ENCODE data around the gene CABLES1. TPM values are rescaled to one million over a fixed set of nuclear protein-coding genes. Genes with fewer than 3 reads are reported as not detected.
"Not testable (repeated sequence)": the region's sequence is repeated elsewhere in the genome, so short reads cannot be mapped to it uniquely, and the experiment has no call there.

The CABLES1 gene
- total RNA-seq, 2 experiments from 2014 or later = 1.2 to 1.4 TPM

DNA sequence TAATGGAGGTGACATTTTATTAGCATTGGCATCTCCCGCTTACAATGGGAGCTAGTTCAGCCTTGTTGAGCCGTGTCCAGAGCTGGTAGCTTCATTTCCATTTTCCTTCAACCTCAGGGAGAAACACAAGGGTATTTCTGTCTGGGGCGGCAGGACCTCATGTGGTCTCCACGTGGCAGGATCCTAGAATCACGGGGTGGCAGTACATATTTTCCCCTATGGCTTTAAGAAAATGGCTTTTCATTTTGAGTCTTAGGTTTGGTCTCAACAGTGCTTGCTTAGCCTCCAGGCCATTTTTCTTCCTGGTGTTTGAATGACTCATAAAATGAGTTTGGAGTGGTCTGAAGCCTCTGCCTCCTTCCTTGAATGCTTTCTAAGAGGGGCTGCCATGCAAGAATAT is 20.3 kb downstream of the CABLES1 start:
- Mint-ChIP-seq H3K36me3 (no peaks in the 10 kb centered on the region), H3K4me3 (no peak overlapping the region), H3K4me1 (peaks cover 2% of the 10 kb centered on the region), H3K27ac (no peak overlapping the region), H3K27me3 (peaks cover 2% of the 10 kb centered on the region), H3K9me3 (no peaks in the 10 kb centered on the region)
- POLR2A ChIA-PET = no interaction called here
- DNase-seq (no peak), ATAC-seq (ENCODE audit: low read depth) (no peak)

DNA sequence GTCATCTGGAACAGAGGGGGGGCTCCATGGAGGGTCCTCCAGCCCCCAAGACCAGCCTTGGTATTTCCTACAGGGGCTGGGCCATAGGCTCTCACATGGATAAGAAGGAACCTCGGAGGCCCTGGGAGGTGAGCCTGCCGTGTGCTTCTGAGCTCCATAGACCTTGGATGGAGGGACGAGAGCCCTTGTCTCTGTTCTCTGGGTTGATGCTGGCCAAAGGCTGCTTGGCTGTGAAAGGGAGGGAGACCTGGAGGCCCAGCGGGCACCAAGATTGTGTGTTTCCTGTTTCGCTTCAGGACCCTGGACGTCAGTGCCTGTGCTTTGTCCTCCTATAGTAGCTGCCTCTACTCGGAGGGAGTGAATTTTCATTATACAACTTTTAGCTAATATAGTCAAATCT is 20.8 kb downstream of the CABLES1 start:
- POLR2A ChIA-PET = no interaction called here
- no peak overlapping the region for H3K4me3 Mint-ChIP-seq
- peaks cover 3% of the 10 kb centered on the region for H3K4me1 Mint-ChIP-seq
- DNase-seq (no peak), ATAC-seq (ENCODE audit: low read depth) (no peak)
- H3K9me3 Mint-ChIP-seq = no peaks in the 10 kb centered on the region
- H3K27me3 Mint-ChIP-seq = peaks cover 2% of the 10 kb centered on the region
- H3K36me3 Mint-ChIP-seq = no peaks in the 10 kb centered on the region
- H3K27ac Mint-ChIP-seq = no peak overlapping the region

DNA sequence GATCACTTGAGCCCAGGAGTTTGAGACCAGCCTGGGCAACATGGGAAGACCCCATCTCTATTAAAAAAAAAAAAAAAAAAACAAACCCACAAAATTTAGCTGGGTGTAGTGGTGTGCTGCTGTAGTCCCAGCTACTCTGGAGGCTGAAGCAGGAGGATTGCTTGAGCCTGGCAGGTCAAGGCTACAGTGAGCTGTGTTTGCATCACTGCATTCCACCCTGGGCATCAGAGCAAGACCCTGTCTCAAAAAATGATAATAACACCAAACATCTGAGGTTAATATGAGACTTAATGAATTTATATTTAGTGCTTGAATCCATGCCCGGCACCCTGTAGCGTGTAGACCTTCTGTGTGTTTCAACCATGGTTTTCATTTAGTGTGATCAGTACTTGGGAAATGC is 22.8 kb downstream of the CABLES1 start:
- POLR2A ChIA-PET = no interaction called here
- DNase-seq (no peak), ATAC-seq (ENCODE audit: low read depth) (no peak)
- Mint-ChIP-seq H3K9me3 (no peaks in the 10 kb centered on the region), H3K4me3 (no peak overlapping the region), H3K27ac (no peak overlapping the region), H3K27me3 (peaks cover 6% of the 10 kb centered on the region), H3K4me1 (peaks cover 6% of the 10 kb centered on the region), H3K36me3 (no peaks in the 10 kb centered on the region)

DNA sequence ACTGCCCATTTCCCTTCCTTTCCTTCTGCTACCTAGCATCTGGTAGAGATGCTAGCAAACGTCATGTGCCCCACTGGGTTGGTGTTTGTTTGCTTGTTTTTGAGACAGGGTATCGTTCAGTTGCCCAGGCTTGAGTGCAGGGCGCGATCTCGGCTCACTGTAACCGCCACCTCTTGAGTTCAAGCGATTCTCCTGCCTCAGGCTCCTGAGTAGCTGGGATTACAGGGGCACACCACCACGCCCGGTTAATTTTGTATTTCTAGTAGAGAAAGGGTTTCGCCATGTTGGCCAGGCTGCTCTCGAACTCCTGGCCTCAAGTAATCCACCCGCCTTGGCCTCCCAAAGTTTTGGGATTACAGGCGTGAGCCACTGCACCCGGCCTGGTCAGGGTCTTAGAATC is 23.6 kb downstream of the CABLES1 start:
- peaks cover 10% of the 10 kb centered on the region for H3K4me1 Mint-ChIP-seq
- H3K36me3 Mint-ChIP-seq; H3K27me3 Mint-ChIP-seq; ATAC-seq (ENCODE audit: low read depth); H3K4me3 Mint-ChIP-seq; POLR2A ChIA-PET; DNase-seq; H3K9me3 Mint-ChIP-seq; H3K27ac Mint-ChIP-seq: not testable (repeated sequence)

DNA sequence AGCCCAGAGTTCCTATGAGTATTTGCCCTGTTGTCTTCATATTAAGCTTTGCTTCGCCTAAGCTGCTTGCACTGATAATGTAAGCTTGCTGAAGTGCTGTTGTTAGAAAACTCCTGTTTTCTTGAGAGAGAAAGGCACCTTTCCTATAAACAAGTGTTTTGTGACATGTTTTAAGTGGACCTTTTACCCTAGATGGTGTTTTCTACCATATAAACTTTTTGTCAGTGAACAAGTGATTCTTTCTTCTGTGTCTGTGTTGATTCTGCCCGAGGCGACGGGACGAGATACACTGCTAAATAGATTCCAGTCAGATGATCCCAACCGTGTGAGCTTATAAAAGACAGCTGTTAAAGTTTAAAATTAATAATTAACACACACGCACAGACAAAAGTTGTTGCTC is 24.1 kb downstream of the CABLES1 start:
- no peaks in the 10 kb centered on the region for H3K9me3 Mint-ChIP-seq
- H3K4me3 Mint-ChIP-seq = no peak overlapping the region
- ATAC-seq (ENCODE audit: low read depth) (no peak), DNase-seq (no peak)
- no peak overlapping the region for H3K27ac Mint-ChIP-seq
- peaks cover 10% of the 10 kb centered on the region for H3K4me1 Mint-ChIP-seq
- H3K36me3 Mint-ChIP-seq = no peaks in the 10 kb centered on the region
- POLR2A ChIA-PET = no interaction called here
- H3K27me3 Mint-ChIP-seq = peaks cover 6% of the 10 kb centered on the region

DNA sequence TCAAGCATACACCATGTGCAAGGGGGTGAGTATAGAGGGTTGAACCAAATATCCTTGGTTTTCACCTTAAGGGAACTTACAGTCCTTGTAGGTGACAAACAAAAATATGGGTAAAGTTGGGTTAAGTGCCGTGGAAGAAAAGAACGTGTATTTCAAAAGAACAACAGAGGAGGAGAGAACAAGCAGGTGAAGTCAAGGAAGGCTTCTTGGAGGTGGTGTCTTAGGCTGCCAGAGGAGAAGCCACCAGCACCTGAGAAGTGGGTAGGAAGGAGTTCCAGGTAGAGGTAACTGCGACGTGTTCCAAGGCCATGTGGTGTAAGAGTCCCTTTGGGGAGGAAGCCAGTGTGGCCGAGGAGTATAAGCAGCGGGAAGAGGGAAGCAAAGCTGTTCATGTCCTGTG is 27.2 kb downstream of the CABLES1 start:
- ATAC-seq (ENCODE audit: low read depth) (no peak), DNase-seq (no peak)
- Mint-ChIP-seq H3K27me3 (peaks cover 10% of the 10 kb centered on the region), H3K27ac (no peak overlapping the region), H3K4me1 (peaks cover 8% of the 10 kb centered on the region), H3K9me3 (no peaks in the 10 kb centered on the region), H3K4me3 (no peak overlapping the region), H3K36me3 (no peaks in the 10 kb centered on the region)
- POLR2A ChIA-PET = no interaction called here

DNA sequence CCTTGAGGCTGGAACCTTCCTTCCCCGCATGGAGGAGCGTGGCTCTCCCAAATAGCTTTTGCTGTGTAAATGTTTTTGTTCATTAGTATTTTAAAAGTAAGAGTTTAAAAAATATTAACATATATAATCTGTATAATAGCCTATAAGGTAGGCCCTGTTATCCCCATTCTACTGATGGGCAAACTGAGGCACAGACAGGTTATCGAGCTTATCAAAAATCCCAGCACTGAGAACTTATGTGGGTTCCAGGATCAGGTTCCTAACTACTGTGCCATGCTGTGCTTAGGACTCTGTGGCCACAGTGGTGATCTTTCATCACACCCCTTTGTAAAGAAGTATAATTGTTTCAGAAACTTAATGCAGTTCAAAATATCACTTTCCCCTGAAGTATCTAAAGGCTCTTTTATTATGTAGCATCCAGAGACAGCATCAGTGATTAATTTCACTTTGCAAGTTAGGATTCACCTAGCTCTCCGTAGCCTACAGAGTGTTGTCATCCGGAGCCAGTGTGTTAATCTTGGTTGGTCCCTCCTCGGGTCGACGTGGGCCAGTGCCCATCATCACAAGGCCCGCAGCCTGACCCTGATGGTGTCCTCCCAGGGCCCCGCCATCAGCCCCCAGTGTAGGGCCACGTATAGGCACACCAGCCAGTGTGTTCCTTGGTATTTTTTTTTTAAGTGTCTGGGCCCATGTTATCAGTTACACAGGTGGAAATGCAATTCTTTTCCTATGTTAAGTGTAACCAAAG is 28.7 kb downstream of the CABLES1 start:
- peaks cover 8% of the 10 kb centered on the region for H3K4me1 Mint-ChIP-seq
- no peak overlapping the region for H3K4me3 Mint-ChIP-seq
- no peaks in the 10 kb centered on the region for H3K36me3 Mint-ChIP-seq
- ATAC-seq (ENCODE audit: low read depth) (no peak), DNase-seq (no peak)
- no peaks in the 10 kb centered on the region for H3K9me3 Mint-ChIP-seq
- no peak overlapping the region for H3K27ac Mint-ChIP-seq
- H3K27me3 Mint-ChIP-seq = peaks cover 8% of the 10 kb centered on the region
- POLR2A ChIA-PET = no interaction called here

DNA sequence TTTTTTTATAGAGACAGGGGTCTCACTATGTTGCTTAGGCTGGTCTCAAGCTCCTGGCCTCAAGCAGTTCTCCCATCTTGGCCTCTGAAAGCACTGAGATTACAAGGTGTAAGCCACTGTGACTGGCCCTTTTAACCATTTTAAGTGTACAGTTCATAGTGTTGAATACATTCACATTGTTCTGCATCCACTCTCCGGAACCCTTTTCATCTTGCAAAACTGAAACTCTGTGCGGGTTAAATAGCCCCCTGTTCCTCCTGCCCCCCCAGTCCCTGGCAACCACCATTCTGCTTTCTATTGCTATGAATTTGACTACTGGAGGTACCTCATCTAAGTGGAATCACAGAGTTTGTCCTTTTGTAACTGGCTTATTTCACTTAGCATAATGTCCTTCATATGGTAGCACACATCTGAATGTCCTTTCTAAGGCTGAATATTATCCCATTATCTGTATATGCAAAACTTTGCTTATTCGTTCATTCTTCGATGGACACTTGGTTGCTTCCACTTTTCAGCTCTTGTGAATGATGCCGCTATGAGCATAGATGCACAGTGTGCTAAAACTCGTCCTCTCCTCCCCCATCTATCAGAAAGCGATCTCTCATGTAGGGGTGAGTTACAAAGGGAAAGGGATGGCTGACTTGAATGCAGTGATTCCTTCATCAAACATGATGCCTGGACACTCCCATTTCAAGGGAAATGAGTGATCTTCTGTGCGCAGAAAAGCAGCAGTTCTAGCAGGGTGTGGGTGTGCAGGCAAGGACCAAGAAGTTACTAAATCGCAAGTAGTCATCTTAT is 30.2 kb downstream of the CABLES1 start:
- POLR2A ChIA-PET = interaction anchor here (1.1 kb wide), 1 partner anchor 288 kb away, joined by 3 read pairs; no protein-coding TSS in a partner anchor
- no peaks in the 10 kb centered on the region for H3K36me3 Mint-ChIP-seq

DNA sequence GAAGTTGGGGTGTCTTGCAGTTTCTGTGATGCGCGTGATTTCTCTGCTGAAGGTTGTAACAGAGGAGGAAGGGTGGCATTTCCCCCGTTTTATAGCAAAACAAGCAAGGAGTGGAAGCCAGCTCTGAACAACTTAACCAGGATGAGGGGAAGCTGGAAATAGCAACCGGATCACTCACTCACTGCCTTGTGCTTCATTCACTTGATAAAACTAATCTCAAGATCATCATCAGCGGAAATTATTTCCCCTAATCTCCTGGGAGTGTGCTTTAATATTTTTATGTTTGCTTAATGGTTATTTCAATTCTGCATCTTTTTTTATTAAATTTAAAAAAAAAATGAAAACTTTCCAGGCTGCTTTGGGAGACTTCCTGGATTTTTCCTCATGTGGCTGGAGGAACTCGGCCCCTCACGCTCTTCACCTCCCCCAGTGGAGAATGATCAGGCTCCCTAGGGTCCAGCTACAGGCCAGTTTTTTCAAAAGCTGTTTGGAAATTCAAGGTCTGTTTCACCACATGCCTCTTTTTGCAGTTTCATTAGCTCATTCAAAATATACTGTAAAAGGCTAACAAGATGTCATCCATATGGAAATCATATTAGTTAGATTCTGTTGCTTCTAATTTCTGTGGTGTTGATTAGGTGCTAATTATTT is 31.7 kb downstream of the CABLES1 start:
- POLR2A ChIA-PET = interaction anchor here (0.7 kb wide), 1 partner anchor 92 kb away, joined by 3 read pairs; no protein-coding TSS in a partner anchor
- no peaks in the 10 kb centered on the region for H3K36me3 Mint-ChIP-seq
- H3K27ac Mint-ChIP-seq = no peak overlapping the region
- peaks cover 7% of the 10 kb centered on the region for H3K4me1 Mint-ChIP-seq
- no peak for ATAC-seq (ENCODE audit: low read depth)
- no peaks in the 10 kb centered on the region for H3K9me3 Mint-ChIP-seq
- DNase-seq = no peak
- no peak overlapping the region for H3K4me3 Mint-ChIP-seq
- H3K27me3 Mint-ChIP-seq = peaks cover 8% of the 10 kb centered on the region

More for the DNA sequence above, 30.2 kb downstream of the CABLES1 start:
- Mint-ChIP-seq H3K4me1 (peaks cover 8% of the 10 kb centered on the region), H3K9me3 (no peaks in the 10 kb centered on the region), H3K27me3 (peaks cover 8% of the 10 kb centered on the region), H3K27ac (no peak overlapping the region), H3K4me3 (no peak overlapping the region)
- DNase-seq (no peak), ATAC-seq (ENCODE audit: low read depth) (no peak)

DNA sequence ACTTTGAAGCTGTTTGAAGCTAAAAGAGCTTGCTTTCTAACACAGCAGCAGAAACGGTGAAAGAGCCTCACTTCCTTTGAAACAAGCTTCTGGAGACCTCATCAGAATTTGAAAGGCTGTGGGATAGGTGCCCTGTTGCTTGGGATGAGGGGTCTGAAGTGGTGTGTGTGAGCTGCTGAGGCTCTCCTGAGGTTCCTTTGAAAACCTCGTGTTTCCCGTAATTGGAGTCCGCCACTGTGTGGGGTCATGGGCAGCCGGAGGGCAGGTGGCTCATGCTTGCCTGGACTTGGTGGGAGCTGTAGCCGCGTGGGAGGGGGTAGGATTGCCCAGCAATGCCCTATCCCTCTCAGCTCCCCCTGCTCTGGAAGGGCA is 34.4 kb downstream of the CABLES1 start:
- no peak for DNase-seq
- no peaks in the 10 kb centered on the region for H3K4me1 Mint-ChIP-seq
- no peak for ATAC-seq (ENCODE audit: low read depth)
- no peak overlapping the region for H3K27ac Mint-ChIP-seq
- peaks cover 4% of the 10 kb centered on the region for H3K27me3 Mint-ChIP-seq
- no peaks in the 10 kb centered on the region for H3K36me3 Mint-ChIP-seq
- H3K4me3 Mint-ChIP-seq = no peak overlapping the region
- POLR2A ChIA-PET = no interaction called here
- no peaks in the 10 kb centered on the region for H3K9me3 Mint-ChIP-seq

DNA sequence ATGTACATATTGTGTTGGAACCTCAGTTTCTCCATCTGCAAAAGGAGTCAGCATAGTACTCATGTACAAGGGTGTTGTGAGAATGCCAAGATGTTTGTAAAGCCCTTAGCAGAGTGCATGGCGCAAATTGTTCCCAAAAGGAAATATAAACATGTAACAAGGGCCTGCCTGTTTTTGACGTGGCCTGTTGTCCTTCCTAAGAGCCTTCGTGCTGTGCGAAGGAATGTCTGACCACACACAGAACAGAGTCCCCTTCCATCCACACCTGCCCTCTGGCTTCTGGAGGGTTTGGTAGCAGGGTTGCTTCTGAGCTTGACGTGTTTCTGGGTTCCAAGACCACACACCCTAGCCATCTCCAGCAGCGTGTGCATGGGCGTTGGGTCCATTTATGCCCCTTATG is 34.9 kb downstream of the CABLES1 start:
- Mint-ChIP-seq H3K9me3 (no peaks in the 10 kb centered on the region), H3K27ac (no peak overlapping the region), H3K4me1 (no peaks in the 10 kb centered on the region), H3K36me3 (no peaks in the 10 kb centered on the region), H3K4me3 (no peak overlapping the region), H3K27me3 (peaks cover 4% of the 10 kb centered on the region)
- ATAC-seq (ENCODE audit: low read depth) (no peak), DNase-seq (no peak)
- POLR2A ChIA-PET = no interaction called here

DNA sequence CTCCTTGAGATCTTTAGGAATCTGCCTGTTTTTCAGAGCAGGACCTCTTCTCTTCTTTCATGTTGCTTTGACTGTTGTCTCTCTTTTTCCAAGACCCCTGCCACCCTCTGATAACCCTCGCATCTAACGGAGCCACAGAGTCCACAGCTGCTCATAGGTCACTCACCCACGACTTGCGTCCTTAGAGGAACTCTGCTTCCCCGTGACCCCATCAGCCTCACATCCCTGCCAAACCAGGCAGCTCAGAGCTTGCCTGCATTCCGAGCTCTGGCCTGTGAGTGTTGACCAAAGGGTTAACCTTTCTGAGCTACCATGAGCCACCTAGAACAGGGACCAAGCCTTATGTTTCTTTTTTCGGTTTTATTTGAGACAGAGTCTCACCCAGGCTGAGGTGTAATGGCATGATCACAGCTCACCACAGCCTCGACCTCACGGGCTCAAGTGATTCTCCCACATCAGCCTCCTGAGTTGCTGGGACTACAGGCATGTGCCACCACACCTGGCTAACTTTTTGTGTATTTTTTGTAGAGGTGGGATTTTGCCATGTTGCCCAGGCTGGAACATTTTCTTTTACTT is 36.4 kb downstream of the CABLES1 start:
- DNase-seq (no peak), ATAC-seq (ENCODE audit: low read depth) (no peak)
- POLR2A ChIA-PET = no interaction called here
- Mint-ChIP-seq H3K27ac (no peak overlapping the region), H3K27me3 (peaks cover 4% of the 10 kb centered on the region), H3K4me3 (no peak overlapping the region), H3K36me3 (no peaks in the 10 kb centered on the region), H3K4me1 (no peaks in the 10 kb centered on the region), H3K9me3 (no peaks in the 10 kb centered on the region)

DNA sequence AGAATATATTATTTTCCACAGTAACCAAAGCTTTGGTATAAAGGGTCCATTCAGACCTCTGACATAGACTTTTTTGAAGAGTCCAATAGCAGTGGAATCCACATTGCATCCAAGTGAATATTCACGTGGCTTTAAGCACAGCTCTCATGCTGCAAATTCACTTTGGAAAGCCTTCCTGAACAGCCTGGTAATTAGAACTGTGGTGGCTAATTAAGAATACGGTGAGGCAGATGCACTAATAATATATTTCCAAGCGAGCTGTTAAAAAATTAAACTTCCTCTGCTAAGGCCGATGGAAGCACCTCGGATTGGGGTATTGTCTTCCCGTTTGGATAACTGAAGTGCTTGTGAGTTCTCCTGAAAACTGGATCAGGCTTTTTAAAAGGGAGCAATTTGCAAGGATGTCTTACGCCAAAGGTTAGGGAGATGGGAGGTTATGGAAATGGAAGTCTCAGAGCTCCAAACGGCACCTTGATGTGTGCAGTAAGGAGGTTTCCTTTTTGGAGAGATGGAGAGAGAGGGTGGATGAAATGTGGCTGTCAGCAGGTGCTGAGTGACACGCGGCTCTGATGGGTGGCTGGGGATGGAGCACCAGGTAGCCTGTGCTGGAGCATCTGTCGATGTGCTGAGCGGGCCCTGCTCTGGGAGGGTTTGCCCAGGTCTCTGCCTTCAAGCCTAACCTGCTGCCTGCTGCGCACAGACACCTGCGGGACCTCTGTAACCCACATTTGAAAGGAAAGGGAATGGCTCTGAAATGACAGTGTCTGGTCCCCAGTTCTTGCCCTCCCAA is 37.5 kb downstream of the CABLES1 start:
- Mint-ChIP-seq H3K4me1 (no peaks in the 10 kb centered on the region), H3K27me3 (no peaks in the 10 kb centered on the region), H3K36me3 (no peaks in the 10 kb centered on the region), H3K4me3 (no peak overlapping the region), H3K27ac (no peak overlapping the region), H3K9me3 (no peaks in the 10 kb centered on the region)
- ATAC-seq (ENCODE audit: low read depth) (no peak), DNase-seq (no peak)
- POLR2A ChIA-PET = no interaction called here

Measured in activated naive CD8-positive, alpha-beta T cell treated with anti-CD3 and anti-CD28 coated beads, Interleukin-2, amount 10 ng/mL, durations not matched to agents 7 days and 5 days (primary cell).